Keratinocyte (primary cell): Measurements from ENCODE around the gene GRAMD2B. TPM values are rescaled to one million over a fixed set of nuclear protein-coding genes. Genes with fewer than 3 reads are reported as not detected.

Experiments used
- DNase-seq: peaks from one replicate; pipeline ENCODE4 v3.0.0-alpha.2; 2011; ENCODE audit warnings: low read depth, missing footprints, low spot score
- FAIRE-seq: peaks from 2 replicates; lab custom pipeline; 2011; peaks lifted over from hg19 to GRCh38; lab: Jason Lieb, UNC
- H2AFZ ChIP-seq: 2 replicates; pipeline ENCODE4 v1.6.0; 2012; ENCODE audit warnings: low read length, control low read depth, inconsistent platforms; ENCODE audit not compliant: control insufficient read depth
- H3K27ac ChIP-seq: 2 replicates; pipeline ENCODE4 v1.5.1; 2011; ENCODE audit warnings: low read length; ENCODE audit not compliant: control insufficient read depth, insufficient read depth
- H3K27me3 ChIP-seq: 3 replicates; pipeline ENCODE4 v1.6.0; 2011; ENCODE audit warnings: low read length; ENCODE audit not compliant: control insufficient read depth, insufficient read depth; ENCODE audit errors: extremely low read depth
- H3K36me3 ChIP-seq, 2 experiments: 2 replicates in 1 of 2; 3 replicates in 1 of 2; pipeline ENCODE4 v1.5.1; 2011; ENCODE audit warnings: low read length in 2 of 2, mild to moderate bottlenecking in 1 of 2; ENCODE audit not compliant: control insufficient read depth in 2 of 2, insufficient read depth in 2 of 2; ENCODE audit errors: extremely low read depth in 1 of 2
- H3K4me1 ChIP-seq: 3 replicates; pipeline ENCODE4 v1.5.1; 2011; ENCODE audit warnings: low read length; ENCODE audit not compliant: control insufficient read depth, insufficient read depth; ENCODE audit errors: extremely low read depth
- H3K4me2 ChIP-seq: 3 replicates; pipeline ENCODE4 v1.6.0; 2011; ENCODE audit warnings: low read depth, low read length; ENCODE audit not compliant: control insufficient read depth, insufficient read depth; ENCODE audit errors: extremely low read depth
- H3K4me3 ChIP-seq, 3 experiments: fragments of 200-600 bp in 1 of 3; sonication (generic) in 1 of 3; 2 replicates in 2 of 3; 3 replicates in 1 of 3; pipeline ENCODE4 v1.5.1; 2011 to 2016; ENCODE audit warnings: low read length in 3 of 3, mild to moderate bottlenecking in 3 of 3, control low read depth in 2 of 3, inconsistent platforms in 1 of 3, low read depth in 1 of 3, mixed read lengths in 1 of 3, mixed run types in 1 of 3, moderate library complexity in 1 of 3; ENCODE audit not compliant: control insufficient read depth in 2 of 3, insufficient read depth in 2 of 3; ENCODE audit errors: extremely low read depth in 1 of 3
- H3K79me2 ChIP-seq: 2 replicates; pipeline ENCODE4 v1.6.0; 2012; ENCODE audit warnings: low read length; ENCODE audit not compliant: control insufficient read depth, insufficient read depth
- H3K9ac ChIP-seq: 3 replicates; pipeline ENCODE4 v1.6.0; 2011; ENCODE audit warnings: low read length; ENCODE audit not compliant: control insufficient read depth, insufficient read depth; ENCODE audit errors: extremely low read depth
- H3K9me1 ChIP-seq: 3 replicates; pipeline ENCODE4 v1.6.0; 2011; ENCODE audit warnings: low read length; ENCODE audit not compliant: control insufficient read depth, insufficient read depth; ENCODE audit errors: extremely low read depth
- H3K9me3 ChIP-seq: 2 replicates; pipeline ENCODE4 v1.5.1; 2012; ENCODE audit warnings: low read depth, low read length; ENCODE audit not compliant: control insufficient read depth
- H4K20me1 ChIP-seq: 3 replicates; pipeline ENCODE4 v1.6.0; 2011; ENCODE audit warnings: low read length; ENCODE audit not compliant: control insufficient read depth, insufficient read depth; ENCODE audit errors: extremely low read depth
- EZH2 ChIP-seq: IDR thresholded peaks from one replicate; pipeline ENCODE4 v1.6.1; 2012; ENCODE audit warnings: inconsistent platforms, mild to moderate bottlenecking, low read length, moderate library complexity
- dilution Hi-C: fragments of 300-500 bp; cut with MboI; formaldehyde crosslinking; loops from one replicate; pipeline ENCODE4 v1.7.0; 2020; ENCODE audit warnings: low sequenced_read_pairs; ENCODE audit not compliant: extremely low pct_ligation_motif_present
- polyA plus RNA-seq, 5 experiments: library from polyadenylated mRNA; depleted of rRNA in 3 of 5; stranded (reverse) in 3 of 5; stranded (forward) in 1 of 5; unstranded in 1 of 5; fragments of >200 nt; gene quantifications; 1 replicate in 1 of 5; 2 replicates in 3 of 5; 3 replicates in 1 of 5; pipeline versions ENCODE4 v1.2.1 to v1.2.3, GENCODE V29; 2011 to 2012; ENCODE audit warnings: missing spikeins in 2 of 5, low read depth in 1 of 5, low replicate concordance in 1 of 5
- TF ChIP-seq, protein P1 (sequence below), 3 experiments: IDR thresholded peaks in 1 of 3; conservative IDR thresholded peaks in 1 of 3; optimal IDR thresholded peaks in 1 of 3; 2 replicates in 2 of 3; 3 replicates in 1 of 3; pipeline versions ENCODE3 to v1.5.1; 2011; ENCODE audit warnings: low read length in 3 of 3, mild to moderate bottlenecking in 3 of 3, moderate library complexity in 2 of 3, control low read depth in 1 of 3, inconsistent platforms in 1 of 3; ENCODE audit not compliant: insufficient read depth in 2 of 3; ENCODE audit errors: extremely low read depth in 1 of 3

Gene GRAMD2B
- polyA plus RNA-seq, 1 donor (not counting 4 experiments of a cell fraction or from before 2014, with no cell fraction given): 45.9 TPM

DNA sequence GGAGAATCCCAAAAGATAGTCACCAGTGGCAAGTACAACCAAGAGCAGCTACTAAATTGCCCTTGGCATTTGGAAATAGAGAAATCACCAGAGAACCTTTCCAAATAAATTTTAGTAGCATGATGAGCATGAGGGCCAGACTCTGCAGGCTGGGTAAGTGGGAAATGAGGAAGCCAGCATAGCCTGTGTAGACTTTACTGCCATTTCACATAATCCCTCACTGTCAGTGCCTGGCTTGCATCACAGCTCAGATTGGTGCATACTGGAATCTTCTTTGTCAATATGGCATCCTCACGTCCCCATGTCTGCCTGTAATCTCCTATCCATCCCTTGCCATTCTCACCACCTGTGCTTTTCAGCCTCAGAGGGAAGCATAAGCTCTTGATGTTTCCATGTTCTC is 14.5 kb downstream of the GRAMD2B start:
- H3K4me1 ChIP-seq: peaks cover 15% of the 10 kb centered on the region
- no peak overlapping the region for H3K4me2 ChIP-seq
- H3K9ac ChIP-seq: no peak overlapping the region
- FAIRE-seq (no peak), DNase-seq (no peak)
- no peaks in the 10 kb centered on the region for H3K27me3 ChIP-seq
- peaks cover 60% of the 10 kb centered on the region for H3K79me2 ChIP-seq
- TF ChIP-seq, protein P1, sequence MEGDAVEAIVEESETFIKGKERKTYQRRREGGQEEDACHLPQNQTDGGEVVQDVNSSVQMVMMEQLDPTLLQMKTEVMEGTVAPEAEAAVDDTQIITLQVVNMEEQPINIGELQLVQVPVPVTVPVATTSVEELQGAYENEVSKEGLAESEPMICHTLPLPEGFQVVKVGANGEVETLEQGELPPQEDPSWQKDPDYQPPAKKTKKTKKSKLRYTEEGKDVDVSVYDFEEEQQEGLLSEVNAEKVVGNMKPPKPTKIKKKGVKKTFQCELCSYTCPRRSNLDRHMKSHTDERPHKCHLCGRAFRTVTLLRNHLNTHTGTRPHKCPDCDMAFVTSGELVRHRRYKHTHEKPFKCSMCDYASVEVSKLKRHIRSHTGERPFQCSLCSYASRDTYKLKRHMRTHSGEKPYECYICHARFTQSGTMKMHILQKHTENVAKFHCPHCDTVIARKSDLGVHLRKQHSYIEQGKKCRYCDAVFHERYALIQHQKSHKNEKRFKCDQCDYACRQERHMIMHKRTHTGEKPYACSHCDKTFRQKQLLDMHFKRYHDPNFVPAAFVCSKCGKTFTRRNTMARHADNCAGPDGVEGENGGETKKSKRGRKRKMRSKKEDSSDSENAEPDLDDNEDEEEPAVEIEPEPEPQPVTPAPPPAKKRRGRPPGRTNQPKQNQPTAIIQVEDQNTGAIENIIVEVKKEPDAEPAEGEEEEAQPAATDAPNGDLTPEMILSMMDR (optimal IDR thresholded peaks at IDR 0.05 in 1 of 3, IDR thresholded peaks at IDR 0.05 in 1 of 3, conservative IDR thresholded peaks at IDR 0.05 in 1 of 3; ENCODE audit: extremely low read depth in 1 of 3, insufficient read depth in 2 of 3, low read length in 3 of 3): no peak
- TF ChIP-seq EZH2: no peak
- no peak overlapping the region for H3K4me3 ChIP-seq
- no peaks in the 10 kb centered on the region for H4K20me1 ChIP-seq
- no peak overlapping the region for H3K27ac ChIP-seq
- H2AFZ ChIP-seq: no peak overlapping the region
- no peaks in the 10 kb centered on the region for H3K9me1 ChIP-seq
- H3K36me3 ChIP-seq: peaks cover 15 to 19% of the 10 kb centered on the region in 2 experiments
- dilution Hi-C loops: no loop called here
- H3K9me3 ChIP-seq: no peaks in the 10 kb centered on the region

DNA sequence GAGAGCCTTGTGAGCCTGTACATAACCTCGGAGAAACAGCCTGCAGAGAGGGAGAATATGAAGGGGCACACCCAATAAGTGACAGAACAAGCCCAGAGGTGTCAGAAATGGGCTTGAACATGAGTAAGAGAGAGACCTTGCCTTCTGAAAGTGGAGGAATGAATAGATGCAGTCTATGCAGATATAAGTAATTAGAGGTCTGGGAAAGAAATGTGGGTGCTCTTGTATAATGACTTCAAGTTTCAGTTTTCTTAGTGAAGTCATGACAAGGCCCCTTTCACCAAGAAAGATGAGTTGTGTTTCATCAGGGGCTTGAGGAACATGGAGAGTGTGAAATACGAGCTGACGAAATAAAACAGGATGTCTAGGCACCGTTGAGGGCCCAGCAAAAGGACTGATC is 15.1 kb downstream of the GRAMD2B start:
- dilution Hi-C loops: no loop called here
- Histone ChIP-seq H3K27ac (no peak overlapping the region), H3K36me3 (peaks cover 15 to 19% of the 10 kb centered on the region in 2 experiments)

More for the DNA sequence above, 15.1 kb downstream of the GRAMD2B start:
- no peak overlapping the region for H3K9ac ChIP-seq
- peaks cover 62% of the 10 kb centered on the region for H3K79me2 ChIP-seq
- no peak overlapping the region for H2AFZ ChIP-seq
- H3K4me1 ChIP-seq: peaks cover 10% of the 10 kb centered on the region
- no peaks in the 10 kb centered on the region for H4K20me1 ChIP-seq
- FAIRE-seq (no peak), DNase-seq (no peak)
- no peak overlapping the region for H3K4me3 ChIP-seq
- no peaks in the 10 kb centered on the region for H3K27me3 ChIP-seq
- H3K9me3 ChIP-seq: no peaks in the 10 kb centered on the region
- TF ChIP-seq EZH2: no peak
- TF ChIP-seq, protein P1 (optimal IDR thresholded peaks at IDR 0.05 in 1 of 3, IDR thresholded peaks at IDR 0.05 in 1 of 3, conservative IDR thresholded peaks at IDR 0.05 in 1 of 3; ENCODE audit: extremely low read depth in 1 of 3, insufficient read depth in 2 of 3, low read length in 3 of 3): no peak
- H3K9me1 ChIP-seq: no peaks in the 10 kb centered on the region
- no peak overlapping the region for H3K4me2 ChIP-seq
